Measurements from ENCODE around the gene THNSL1.

The THNSL1 gene

GRCh38 chr10:25014579-25014978 is 1.8 kb upstream of the THNSL1 start:
- no peak for DNase-seq

DNA sequence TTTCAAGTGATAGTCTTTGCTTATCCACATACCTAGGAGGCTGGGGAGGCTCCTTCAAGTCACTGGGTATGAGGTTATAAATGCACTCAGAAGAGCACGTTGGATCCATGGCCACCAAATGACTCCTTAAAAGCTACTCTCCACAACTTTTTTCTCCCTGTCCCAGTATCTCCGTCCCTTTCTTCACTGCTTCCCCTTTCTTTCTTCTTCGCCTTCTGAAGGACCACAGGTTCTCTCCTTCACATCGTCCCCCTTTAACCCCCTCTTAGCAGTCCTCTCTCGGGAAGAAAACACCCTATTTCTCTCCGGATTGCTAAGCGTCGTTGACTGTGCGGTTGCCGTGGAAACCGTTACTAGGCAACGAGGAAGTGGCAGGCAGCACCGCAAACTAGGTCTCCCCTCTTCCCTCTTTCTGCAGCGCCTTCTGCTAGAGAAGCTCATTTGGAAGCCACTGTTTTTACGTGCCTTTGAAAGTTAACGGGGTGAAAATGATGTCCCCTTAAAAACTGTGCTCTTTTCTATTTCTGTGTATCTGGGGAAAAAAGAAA is 510 bp upstream of the THNSL1 start, which contains the start of gene ENKUR:
ENKUR (minus strand) TSS at position 331 of the 548 bp plus-strand sequence; CDS start at position 109, 222 bp downstream.
- peak; percentile 93 to 96 for DNase-seq

- peak; percentile 18 to 34 for DNase-seq
Measured at GRCh38 chr10:25017154-25017590, 760 bp downstream of the THNSL1 start.

DNA sequence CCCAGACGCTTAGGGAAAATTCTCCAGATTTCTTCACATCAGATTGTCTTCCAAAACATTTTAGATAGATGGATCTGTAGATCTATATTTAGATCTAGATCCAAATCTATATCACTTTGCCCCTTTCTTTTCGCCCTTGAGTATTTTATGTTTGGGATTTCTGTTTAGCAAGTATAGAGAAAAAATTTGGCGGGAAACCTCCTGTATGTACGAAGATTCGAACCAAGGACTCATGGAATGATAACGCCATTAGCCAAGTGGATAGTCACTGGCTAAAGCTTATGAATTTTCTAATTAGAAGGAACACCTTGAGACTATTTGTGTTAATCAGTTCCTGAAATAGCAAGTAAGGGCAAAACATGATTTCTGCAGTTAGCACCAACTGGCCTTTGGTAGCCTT is 1.2 kb downstream of the THNSL1 start:
- no peak for DNase-seq

- DNase-seq: no peak
Measured at GRCh38 chr10:25018703-25019102, 2.3 kb downstream of the THNSL1 start.

DNA sequence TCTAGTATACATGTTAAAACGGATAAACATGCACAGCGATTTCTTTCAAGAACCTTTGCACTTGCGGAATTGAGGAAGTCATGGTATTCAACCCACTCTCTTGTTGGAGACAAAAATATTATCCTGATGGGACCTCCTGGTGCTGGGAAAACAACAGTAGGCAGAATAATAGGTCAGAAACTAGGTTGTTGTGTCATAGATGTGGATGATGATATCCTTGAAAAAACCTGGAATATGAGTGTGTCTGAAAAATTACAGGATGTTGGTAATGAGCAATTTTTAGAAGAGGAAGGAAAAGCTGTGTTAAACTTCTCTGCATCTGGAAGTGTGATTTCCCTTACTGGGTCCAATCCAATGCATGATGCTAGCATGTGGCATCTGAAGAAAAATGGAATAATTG is 6.9 kb downstream of the THNSL1 start:
- DNase-seq: no peak

DNA sequence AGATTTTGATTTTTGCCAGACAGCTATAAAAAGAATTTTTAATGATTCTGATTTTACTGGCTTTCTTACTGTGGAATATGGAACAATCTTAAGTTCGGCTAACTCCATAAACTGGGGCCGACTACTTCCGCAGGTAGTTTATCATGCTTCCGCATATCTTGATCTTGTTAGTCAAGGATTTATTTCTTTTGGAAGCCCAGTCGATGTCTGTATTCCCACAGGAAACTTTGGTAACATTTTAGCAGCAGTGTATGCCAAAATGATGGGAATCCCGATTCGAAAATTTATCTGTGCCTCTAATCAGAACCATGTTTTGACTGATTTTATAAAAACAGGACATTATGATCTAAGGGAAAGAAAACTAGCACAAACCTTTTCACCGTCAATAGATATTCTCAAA is 8.1 kb downstream of the THNSL1 start:
- DNase-seq: no peak

GRCh38 chr10:25026463-25026862 is 10.1 kb downstream of the THNSL1 start:
- DNase-seq: no peak

- DNase-seq: no peak
Measured at GRCh38 chr10:25028711-25029110, 12.3 kb downstream of the THNSL1 start.

DNA sequence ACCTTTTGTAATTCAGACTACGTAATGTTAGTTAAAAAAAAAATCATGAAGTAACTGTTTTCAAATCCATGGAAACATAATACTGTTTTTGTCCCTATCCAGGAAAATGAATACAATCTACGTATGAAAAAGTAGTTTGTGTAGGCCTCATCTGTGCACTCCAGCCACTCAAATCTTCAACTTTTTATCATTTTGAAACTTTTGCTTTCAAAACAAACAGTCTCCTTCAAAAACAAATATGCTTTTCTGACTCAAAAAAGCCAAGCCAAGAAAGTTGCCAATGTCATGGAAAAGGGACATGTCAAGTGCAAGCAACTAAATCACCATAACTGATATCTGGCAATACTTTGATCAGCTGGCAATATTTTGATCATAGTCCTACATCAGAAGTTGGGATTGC is 13.1 kb downstream of the THNSL1 start:
- no peak for DNase-seq

GRCh38 chr10:25036381-25036780 is 20.0 kb downstream of the THNSL1 start:
- DNase-seq: no peak

- DNase-seq: no peak
Measured at GRCh38 chr10:25038325-25038724, 21.9 kb downstream of the THNSL1 start.

DNA sequence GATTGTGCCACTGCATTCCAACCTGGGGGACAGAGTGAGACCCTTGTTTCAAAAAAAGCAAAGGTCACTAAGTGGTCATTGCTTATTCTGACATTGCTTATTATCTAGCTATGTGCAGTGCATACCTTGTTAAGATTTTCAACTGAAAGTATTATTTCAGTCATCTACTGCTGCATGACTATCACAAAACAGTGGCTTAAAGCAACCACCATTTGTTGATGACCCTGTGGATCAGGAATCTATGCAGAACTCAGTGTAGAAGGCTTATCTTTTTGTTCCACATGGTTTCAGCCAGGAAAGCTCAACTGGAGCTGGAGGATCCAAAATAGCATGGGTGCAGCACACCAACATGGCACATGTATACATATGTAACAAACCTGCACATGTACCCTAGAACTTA is 23.1 kb downstream of the THNSL1 start:
- DNase-seq: no peak

GRCh38 chr10:25046641-25047040 is 30.2 kb downstream of the THNSL1 start:
- DNase-seq: no peak

- DNase-seq: no peak
Measured at GRCh38 chr10:25047088-25047487, 30.7 kb downstream of the THNSL1 start.

DNA sequence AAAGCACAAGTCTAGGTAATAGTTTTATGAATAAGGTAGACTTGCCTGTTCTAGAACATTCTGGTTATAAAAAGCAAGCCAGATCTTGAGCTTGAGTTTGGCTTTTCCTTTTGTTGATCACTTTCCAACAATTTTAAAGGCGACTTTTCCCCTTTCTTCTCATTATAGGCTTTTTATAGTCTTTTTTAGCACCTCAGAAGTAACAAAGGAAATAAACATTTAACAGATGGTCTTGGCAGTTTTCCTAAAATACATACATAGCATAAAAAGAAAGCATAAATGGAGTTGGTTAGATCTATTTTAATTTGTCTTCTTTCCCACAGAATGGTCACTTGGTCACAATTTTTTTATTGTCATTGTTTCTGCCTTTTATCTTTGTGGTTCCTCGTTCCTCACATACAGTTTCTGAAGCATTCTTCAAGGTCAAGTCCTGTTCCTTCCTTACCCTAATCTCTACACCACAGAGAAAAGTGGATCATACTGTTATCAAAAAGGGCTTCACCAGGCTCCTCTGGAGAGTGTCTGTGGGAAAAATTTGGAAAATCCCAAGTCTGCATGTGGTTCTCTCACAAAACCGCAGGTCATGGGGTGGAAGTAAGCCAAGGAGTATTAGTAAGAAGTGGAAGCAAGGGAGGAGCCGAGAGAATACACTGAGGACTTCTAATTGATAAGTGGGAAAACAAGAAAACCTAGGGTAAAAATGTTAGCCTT is 31.3 kb downstream of the THNSL1 start:
- no peak for DNase-seq

- DNase-seq: no peak
Measured at GRCh38 chr10:25048450-25048849, 32.0 kb downstream of the THNSL1 start.

DNA sequence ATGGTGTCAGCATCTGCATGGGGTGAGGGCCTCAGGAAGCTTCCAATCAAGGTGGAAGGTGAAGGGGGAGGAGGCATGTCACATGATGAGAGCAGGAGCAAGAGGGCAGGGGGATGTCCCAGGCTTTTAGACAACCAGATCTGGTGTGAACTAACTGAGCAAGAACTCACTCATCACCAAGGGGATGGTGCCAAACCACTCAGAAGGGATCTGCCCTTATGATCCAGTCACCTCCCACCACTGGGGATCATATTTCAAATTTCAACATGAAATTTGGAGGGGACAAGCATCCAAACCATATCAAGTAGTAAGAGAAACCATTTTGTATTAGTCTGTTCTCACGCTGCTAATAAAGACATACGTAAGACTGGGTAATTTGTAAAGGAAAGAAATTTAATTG is 33.6 kb downstream of the THNSL1 start:
- no peak for DNase-seq

DNA sequence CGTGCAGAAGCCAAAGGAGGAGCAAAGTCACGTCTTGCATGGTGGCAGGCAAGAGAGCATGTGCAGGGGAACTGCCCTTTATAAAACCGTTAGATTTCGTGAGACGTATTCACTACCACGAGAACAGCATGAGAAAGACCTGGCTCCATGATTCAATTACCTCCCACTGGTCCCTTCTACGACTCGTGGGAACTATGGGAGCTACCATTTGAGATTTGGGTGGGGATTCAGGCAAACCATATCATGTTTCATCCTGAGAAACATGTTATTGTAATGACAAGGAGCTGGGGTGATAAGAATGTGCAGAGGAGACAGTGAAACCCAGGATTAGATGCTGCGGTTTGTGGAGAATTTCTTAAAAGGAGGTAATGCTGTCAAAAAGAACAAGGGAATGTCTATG is 34.0 kb downstream of the THNSL1 start:
- DNase-seq: no peak

- no peak for DNase-seq
Measured at GRCh38 chr10:25052012-25052411, 35.6 kb downstream of the THNSL1 start.

- no peak for DNase-seq
Measured at GRCh38 chr10:25056726-25057125, 40.3 kb downstream of the THNSL1 start.

GRCh38 chr10:25057886-25058285 is 41.5 kb downstream of the THNSL1 start:
- no peak for DNase-seq

DNA sequence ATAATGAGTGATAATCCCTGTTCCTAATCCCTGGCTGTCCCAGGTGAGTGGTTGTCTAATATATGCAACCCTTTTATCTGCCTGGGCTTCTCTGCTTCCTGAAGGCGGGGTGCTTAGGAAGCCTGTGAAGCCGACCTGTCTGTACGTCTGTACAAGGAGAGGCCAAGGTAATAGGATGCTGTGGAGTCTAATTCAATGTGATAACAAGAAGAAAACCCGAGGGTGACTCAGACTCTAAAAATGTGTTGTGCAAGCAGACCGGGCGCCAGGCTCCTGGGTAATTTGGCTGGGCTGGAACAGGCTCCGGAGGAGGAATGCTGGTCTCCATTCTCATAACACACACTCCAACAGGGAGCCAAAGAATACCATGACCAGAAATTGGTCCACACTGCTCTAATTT is 43.6 kb downstream of the THNSL1 start:
- no peak for DNase-seq

- no peak for DNase-seq
Measured at GRCh38 chr10:25061125-25061524, 44.7 kb downstream of the THNSL1 start.

Data from stimulated activated CD4-positive, alpha-beta T cell treated with anti-CD3 and anti-CD28 coated beads, Interleukin-2, amount 100 ng/mL, for 24 hours (primary cell).